CD4-positive, alpha-beta T cell treated with Interleukin-10 for 1 hour (primary cell): ENCODE measurements around the gene OR2F2.

Source experiments
- DNase-seq: peaks from one replicate; pipeline ENCODE4 v3.0.0-alpha.2; 2020

Gene OR2F2

DNA sequence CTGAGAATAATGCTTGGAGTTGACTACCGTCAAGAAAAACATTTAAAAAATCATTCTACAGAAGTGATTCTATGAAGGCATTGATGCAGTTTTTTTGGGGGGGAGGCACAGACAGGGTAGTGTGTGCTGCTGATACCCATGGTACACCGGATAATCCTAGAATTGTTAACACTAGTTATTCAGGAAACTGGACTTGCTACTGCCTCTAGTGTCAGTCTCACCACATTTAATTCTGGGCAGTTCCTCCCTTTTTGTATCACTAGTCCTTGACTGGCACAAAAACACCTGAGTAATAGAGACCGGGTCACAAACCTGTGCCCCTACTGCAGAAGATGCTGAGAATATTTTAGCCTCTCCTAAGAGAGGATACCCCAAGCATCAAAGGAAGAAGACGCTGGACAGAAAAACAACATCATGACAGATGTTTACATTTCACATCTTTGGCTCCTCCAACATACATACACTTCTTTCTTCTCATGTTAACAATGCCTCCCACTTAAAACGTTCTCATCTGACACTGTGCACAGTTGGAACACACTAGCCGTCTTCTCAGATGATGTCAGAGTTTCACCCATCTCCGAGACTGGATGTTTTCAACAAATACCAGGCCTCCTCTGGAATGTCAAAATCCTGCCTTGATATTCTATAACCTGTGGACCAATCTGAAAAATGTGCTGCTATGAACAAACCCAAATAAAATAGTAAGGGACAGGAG, 19.9 kb upstream of the OR2F2 start:
- DNase-seq = no peak

DNA sequence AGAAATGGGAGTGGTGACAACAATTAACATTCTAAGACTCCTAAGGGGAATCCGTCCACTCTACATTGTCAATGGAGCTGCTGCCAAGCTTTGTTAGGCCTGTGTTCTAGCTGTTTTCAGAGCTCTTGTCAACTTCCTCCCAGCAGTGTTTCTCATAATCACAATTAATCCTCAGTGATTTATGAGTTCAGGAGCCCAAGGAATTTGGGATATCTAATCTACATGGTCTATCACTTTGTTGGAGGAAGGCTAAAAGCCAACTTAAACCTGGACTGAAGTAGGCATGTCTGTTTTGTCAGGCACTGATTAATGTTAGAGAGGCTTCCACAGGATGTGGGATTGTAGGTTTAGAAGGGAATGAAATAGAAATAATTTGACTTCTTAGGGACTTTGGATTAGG, 10.2 kb upstream of the OR2F2 start:
- no peak for DNase-seq

DNA sequence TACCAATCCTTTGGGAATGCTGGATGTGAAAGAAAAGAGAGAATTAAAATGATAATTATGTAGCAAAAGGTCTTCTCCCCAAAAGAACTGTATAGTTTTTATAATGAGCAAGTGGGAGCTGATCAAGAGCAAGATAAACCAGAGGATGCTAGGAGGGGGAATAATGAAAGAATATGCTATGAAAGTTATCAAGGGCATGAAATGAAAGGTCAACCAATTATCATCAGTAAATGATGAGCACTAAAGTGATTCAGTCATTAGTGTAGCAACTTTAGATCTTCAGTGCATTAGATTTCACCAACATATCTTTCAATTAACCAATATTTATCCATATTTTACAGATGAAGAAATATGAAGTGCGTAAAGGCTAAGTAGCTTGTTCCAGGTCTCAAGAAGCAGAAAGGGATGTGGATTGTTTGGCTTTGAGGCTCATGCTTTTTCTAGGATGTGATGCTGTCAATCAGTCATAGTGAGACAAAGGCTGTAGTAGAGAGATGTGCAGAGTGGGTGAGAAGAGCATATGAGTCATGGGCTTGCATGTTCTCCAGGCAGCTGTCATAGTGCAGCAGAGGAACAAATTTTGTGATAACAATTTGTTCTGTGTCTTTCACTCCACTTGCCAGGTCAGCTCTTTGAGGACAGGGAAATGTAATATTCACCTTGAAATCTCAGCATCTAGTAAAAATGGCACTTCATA, 5.7 kb upstream of the OR2F2 start:
- DNase-seq = no peak

DNA sequence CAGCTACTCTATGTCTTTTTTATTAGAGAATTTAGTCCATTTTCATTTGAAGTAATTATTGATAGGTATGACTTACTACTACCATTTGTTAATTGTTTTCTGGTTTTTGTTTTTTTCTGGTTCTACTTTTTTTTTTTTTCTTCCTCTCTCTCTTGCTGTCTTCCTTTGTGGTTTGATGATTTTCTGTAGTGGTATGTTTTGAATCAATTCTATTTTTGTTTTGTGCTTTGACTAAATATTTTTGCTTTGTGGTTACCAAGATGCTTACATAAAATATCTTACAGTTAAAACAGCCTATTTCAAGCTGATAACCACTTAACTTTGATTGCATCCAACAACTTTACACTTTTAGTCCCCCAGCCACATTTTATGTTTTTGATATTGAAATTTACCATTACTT, 3.3 kb upstream of the OR2F2 start:
- no peak for DNase-seq

DNA sequence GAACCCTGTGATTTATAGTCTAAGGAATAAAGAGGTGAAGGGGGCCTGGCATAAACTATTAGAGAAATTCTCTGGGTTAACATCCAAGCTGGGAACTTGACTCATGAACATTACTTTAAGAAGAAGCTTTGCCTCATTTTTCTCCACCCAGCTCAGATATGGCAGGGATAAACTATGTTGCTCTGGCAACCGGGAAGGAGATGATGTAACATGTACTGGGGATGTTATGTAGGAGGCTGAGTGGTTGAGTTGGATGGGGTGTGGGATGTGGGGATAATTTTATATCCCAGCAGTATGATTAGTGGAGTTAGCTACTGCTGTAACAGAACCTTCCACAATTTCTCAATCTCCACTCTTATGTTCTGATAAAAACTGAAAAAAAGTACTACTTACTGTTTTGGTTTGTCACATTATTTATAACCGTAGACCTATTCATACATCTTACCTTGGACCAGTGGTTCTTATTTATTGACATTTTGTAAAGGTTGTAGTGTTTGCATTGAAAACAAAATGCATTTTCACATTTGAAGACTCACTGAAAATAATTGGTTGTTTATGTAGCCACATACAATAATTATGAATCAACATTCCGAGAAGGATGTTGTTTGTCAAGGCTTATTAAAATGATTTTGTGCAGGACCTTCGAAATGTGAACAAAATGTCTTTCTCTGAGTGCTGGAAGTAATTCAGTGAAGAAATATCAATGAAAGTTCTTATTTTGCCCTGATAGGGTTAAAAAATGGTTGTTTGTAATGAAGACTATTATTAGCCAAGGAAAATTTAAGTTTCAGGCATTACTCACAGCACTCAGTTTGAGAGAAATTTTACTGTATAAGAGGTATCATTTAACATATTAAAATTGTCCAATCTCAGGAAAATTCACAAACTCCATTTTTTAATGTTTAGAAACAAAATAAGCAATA, 1.3 kb downstream of the OR2F2 start:
- no peak for DNase-seq

DNA sequence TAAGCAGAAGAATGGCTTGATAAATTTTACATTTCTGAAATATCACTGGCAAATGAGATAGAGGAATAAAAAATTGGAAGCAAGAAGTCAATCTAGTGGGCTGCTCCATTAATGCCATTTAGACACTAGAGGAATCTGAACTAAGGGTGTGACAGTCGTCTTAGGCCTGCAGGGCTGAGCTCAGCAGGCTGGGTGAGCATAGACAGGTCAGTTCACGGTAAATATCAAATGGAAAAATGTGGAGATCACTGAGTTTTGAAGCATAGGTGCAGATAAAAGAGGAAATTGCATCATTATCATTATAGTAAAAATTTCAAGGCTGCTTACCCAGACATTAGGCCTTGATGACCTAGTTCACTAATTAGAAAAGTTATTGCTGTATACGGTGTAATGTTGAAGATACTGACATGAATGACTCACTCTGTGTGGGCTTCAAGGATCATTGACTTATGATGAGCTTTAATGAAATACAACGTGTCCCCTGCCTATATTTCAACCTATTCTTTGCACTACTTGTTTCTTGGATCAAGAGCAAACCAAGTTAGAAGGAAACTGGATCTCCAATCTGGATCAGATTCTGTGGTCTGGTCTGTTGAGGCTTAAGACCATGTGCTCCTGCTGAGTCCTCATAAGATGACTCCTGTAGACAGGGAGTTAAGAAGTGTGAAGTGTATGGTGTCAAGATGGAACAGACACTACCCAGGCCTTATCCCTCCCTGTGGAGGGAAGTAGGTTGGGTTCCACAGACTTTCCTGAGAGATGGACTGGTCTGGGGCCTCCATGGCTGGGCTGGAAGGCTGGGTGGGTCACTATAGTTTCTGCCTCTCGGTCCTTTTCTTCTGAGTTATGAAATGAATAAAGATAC, 3.6 kb downstream of the OR2F2 start:
- DNase-seq = no peak

DNA sequence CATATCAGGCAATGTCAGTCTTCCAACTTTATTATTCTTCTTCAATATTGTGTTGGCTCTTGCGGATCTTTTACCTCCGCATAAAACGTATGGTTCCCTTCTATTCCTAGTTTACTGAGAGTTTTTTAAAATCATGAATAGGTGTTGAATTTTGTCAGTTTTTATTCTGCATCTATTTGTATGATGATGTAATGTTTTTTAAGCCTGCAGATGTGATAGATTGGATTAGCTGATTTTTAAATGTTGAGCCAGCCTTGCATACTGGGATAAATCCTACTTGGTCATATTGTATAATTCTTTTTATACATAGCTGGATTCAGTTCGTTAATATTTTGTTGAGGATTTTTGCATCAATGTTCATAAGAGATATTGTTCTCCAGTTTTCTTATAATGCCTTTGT, 10.4 kb downstream of the OR2F2 start:
- no peak for DNase-seq

DNA sequence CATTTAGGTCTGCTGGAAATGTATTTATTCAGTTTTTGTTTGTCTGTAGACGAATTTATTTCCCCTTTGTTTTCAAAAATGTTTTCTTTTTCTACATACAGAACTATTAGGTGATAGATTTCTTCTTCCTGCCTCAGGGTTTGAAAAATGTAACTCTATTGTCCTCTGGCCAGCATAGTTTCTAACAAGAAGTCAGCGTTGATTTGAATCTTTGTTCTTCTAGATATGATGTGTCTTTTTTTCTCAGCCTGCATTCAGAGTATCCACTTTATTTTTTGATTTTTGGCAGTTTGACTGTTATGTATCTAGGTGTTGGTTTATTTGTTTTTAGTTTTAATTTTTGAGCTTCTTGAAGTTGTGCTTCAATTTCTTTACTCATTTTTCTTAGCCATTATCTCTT, 12.1 kb downstream of the OR2F2 start:
- no peak for DNase-seq

DNA sequence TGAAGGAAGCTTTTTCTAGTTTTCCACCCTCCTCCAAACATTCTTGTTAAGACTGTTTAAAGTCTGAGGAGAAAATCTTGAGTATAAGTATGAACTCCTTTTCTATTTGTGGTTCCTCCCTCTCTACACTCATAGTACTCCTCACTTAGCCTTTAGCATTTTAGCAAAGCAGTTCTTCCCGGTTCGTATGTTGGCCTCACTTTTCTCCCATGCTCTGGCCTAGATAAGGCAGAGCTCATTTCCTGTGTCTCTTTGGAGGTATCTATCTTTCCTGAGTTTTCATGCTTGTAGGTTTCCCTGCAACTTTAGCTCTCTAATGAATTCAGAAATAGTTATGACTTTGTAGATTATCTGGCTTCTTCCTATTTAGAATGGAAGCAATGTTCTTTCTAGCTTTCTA, 13.7 kb downstream of the OR2F2 start:
- DNase-seq = no peak

DNA sequence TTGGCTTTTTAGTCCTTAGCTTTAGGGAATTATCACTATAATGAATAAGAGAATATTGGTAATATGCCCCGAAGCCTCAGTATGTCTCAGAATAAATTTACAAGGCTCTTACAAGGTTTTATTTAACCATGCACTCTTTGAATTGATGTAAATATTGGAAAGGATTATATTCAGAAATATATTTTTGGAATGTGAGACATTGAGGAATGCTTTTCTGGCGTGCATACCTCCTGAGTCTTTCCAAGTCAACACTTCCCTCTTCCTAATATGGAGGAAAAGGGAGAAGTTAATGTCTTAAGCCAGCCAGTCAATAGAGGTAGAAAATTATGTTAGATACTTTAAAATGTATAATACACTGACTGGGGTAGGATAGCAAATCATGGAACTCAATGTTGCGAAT, 18.4 kb downstream of the OR2F2 start:
- no peak for DNase-seq

DNA sequence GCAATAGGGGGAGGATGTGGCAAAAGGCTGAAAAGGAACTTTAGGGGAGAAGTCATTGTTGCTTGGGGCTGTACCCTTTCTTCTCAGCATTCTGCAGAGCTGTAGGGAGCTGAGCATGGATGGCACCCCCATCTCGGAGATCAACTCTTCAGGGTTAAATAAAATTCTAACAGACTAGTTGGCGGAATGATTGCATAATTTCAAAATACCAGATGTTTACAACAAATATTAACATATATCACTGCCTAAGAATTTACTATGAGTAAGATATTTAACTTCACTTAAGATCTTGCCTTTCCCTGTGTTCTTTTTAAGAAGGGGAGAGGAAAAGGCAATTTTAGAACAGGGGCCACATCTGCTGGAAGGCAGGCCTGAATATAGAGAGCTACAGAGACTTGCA, 19.1 kb downstream of the OR2F2 start:
- DNase-seq = no peak

DNA sequence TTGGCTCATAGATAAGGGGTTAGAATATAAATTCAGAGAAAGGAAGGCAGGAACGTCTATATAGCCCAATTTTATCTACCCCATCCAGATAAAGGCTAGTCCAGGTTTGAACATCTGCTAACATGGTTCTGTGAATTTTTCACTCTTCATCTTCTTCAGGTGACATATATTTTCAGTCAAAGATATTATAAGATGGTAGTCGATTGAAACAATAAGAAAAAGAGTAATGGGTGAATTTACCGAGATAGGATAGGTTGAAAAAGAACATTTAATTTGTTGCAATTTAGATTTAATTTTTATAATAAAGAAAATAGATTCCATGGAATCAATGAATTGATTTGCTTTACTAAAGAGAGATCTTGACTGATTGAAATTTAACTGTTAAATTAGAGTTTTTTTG, 19.5 kb downstream of the OR2F2 start, which contains the start of gene OR2F1:
Gene OR2F1, plus strand, starts transcription at position 301 of the 400 bp plus-strand sequence. CDS start 5,127 bp downstream, outside the sequence.
- no peak for DNase-seq

DNA sequence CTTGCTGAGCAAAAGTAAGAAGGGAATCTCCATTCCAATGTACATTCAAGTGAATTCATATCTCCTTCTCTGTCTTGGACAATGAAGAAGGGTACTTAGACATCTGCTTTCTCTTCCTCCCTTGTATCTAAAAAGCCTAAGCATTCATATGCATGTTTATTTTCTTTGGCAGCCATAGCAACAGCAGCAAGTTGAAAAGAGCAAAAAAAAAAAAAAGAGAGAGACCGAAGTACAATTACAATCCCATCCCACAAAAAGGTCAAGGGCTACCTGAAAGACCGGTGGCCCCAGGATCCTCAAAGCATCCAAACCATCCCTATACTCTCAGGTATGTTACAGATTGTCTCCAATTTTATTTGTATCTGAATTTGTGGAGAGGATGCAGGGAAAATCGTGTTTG, 23.7 kb downstream of the OR2F2 start:
- DNase-seq = no peak

DNA sequence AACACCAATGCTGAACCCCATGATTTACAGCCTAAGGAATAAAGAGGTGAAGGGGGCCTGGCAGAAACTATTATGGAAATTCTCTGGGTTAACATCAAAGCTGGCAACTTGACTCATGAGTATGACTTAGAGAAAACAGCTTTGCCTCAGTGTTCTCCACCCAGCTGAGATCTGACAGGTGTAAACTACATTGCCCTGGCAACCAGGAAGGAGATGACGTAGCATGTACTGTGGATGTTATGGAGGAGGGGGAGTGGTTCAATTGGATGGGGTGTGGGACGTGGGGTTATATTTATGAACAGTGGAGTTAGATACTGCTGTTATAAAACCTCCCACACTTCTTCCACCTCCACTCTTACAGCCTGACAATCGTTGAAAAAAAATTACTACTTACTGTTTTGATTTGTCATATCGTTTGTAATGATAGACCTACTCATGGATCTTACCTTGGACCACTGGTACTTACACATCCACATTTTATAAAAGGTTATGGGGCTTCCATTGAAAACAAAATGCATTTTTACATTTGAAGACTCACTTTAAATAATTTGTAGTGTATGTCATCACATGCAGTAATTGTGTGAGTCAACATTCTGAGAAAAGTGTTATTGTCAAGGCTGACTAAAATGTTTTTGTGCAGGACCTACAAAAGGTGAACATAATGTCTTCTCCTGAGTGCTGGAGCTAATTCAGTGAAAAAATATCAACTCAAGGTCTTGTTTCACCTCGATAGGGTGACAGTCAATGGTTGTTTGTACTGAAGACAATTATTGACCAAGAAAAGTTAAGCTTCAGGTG, 26.0 kb downstream of the OR2F2 start:
- DNase-seq = no peak

DNA sequence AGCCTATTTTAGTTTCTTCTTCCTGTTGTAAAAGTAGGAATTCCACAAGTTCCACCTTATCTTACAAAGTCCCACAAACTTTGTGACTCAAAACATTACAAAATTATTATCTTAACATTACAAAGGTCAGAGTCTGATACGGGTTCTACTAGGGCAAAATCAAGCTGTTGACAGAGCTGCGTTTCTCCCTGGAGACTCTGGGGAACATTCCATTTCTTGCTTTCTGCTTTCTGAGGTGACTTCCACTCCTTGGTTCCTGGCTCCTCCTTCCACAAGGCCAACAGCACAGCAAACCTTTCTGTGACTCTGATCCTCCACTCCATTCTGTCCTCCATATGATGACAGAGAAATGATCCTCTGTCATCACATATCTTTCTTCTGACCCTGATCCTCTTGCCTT, 30.2 kb downstream of the OR2F2 start:
- DNase-seq = no peak

DNA sequence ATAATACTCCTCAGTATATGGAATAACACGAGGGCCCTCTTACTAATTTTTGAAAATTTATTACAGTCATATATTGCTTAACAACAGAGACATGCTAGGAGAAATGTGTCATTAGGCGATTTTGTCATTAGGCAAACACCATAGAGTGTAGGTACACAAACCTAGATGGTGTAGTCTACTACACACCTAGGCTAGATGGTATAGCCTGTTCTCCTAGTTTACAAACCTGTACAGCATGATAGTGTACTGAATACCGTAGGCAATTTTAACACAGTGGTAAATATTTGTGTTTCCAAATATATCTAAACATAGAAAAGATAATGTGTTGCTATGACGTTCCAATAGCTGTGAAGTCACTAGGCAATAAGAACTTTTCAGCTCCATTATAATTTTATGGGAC, 32.4 kb downstream of the OR2F2 start:
- no peak for DNase-seq

DNA sequence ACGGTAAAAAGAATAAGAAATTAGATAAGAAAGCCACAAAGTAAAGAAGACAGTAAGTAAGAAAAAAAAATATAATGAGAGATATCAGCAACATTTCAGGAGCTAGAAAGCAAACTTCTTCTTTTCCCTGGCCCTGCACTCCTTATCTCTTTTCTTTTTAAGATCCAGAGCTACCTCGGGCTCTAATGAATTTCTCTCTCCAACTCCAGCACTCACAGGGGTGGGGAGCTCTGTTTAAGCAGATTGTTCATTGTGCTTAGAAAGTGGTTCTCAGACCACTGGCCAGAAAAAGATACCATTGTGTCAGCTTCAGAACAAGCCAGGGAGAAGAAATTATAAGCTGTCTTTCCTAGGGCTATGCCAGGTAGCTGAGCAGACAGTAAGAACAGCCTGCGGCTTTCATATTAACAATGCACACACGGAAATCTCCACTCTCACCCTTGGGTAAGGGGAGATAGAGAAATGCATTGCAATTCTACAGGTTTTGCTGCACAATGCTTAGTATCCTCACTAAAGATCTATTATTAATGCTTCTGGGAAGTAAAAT, 38.9 kb downstream of the OR2F2 start:
- no peak for DNase-seq

DNA sequence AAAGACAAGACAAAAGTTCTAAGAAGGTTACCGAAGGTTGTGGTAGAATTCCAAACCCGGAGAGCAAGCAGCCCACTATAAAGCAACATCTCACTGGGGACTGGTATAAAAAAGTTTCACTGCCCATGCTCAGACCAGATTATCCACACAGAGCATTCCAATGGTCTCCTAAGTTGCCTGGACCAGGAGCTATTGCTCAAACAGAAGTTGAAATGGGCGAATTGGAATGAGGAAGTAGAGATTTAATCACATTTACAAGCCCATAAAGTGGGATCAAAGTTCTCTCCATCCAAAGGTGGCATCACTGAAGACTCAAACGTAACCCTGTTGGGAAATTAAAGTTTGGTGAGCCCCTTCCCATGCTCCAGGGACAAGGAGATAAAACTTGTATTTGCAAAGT, 39.4 kb downstream of the OR2F2 start:
- DNase-seq = no peak

DNA sequence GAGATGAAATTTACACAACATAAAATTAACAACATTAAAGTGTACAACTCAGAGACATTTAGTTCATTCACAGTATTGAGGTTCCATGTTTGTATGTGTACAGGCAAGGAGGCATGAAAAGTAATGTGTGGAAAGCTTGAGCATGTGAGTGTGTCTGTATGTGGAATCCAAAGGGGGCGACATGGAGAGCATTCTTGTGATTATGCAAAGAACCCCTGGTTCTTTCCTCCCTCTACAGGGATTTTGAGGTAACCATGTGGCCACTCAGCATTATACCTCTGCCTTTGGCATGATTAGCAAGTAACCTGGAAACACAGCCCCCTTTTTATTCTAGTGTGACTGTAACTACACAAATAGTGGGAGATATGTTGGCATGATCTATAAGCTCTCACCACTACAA, 40.6 kb downstream of the OR2F2 start:
- no peak for DNase-seq

DNA sequence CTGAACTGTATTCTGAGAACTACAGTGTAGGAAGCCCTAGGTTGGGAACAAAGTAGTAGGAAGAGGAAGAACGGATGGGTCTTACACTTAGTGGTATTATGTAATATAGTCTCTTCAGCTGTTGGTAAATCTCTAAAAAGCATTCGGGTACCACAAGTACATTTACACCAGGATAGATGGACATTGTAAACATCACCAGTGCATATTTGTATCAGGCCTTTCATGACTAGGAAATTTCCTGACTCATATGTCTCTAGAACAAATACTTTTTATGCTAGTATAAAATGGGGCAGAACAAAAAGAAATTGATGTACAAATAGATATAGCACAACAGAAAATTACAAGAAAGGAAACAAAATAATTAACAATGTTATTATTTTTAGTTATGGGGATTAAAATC, 43.6 kb downstream of the OR2F2 start:
- DNase-seq = no peak

DNA sequence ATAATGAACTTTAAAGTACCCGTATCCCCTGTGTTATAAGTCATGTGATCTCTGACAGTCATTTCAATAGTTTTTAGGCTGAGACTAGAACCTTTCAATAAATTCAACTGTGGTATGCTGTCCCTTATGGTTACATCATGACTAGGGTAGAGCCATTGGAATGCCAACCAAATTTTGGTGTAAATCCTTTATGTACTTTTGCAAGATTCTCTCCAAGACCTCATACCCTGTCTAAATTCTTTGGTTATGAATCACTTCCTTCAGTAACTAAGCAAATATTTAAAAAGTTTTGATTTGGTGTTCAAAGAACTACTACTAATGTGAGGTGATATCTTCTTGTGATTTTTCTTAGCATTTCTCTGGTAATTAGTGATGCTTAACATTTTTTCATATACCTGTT, 44.3 kb downstream of the OR2F2 start:
- DNase-seq = no peak

DNA sequence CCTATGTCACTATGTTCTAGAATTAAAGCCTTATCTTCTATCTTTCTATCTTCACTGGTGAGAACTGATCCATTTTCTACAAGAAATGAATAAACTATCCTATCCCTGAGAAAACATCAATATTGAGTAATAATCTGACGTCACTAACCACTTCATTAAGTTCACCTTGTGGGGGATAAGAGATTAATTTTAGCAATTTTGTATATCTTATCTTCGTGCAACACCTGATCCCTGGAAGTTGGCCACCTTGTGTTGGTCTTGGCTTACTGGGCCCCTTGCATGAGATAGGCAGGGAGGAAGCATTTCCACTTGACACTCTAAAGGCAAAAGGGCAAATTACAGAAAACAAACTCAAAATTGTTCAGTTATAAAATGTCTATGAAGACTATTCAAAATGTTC, 45.0 kb downstream of the OR2F2 start:
- no peak for DNase-seq
